HL-60 (cell line): ENCODE measurements around the gene NRCAM.

ENCODE experiments used
- DNase-seq, 2 experiments: peaks; one replicate each; pipeline ENCODE4 v3.0.0-alpha.2; 2010 to 2020; ENCODE audit warnings: low read depth in 1 of 2, low spot score in 1 of 2
- H3K27ac ChIP-seq: fragments of 250-450 bp; sonication (Bioruptor Pico); replicated peaks from 2 replicates; pipeline ENCODE4 v1.5.1; 2020; ENCODE audit warnings: mild to moderate bottlenecking, moderate library complexity
- H3K27me3 ChIP-seq: fragments of 250-450 bp; sonication (Bioruptor Pico); 2 replicates; pipeline ENCODE4 v1.5.1; 2021; ENCODE audit warnings: mild to moderate bottlenecking, moderate library complexity; ENCODE audit not compliant: insufficient read depth, poor library complexity, severe bottlenecking
- H3K4me3 ChIP-seq: replicated peaks from 2 replicates; pipeline ENCODE4 v1.5.1; 2011; ENCODE audit warnings: mild to moderate bottlenecking, control low read depth, low read length; ENCODE audit not compliant: insufficient read depth
- GABPA ChIP-seq: IDR thresholded peaks from 2 replicates; pipeline ENCODE4 v1.6.1; 2012; ENCODE audit warnings: low read depth
- POLR2AphosphoS5 ChIP-seq: IDR thresholded peaks from 2 replicates; pipeline ENCODE4 v1.6.1; 2012; ENCODE audit warnings: low read depth
- REST ChIP-seq: IDR thresholded peaks from 2 replicates; pipeline ENCODE4 v1.6.1; 2012; ENCODE audit warnings: low read depth; ENCODE audit not compliant: insufficient replicate concordance
- SPI1 ChIP-seq: IDR thresholded peaks from 2 replicates; pipeline ENCODE4 v1.6.1; 2012; ENCODE audit warnings: low read depth, mild to moderate bottlenecking, borderline replicate concordance
- TF ChIP-seq, protein P1 (sequence below): IDR thresholded peaks from one replicate; pipeline ENCODE4 v1.5.1; 2011; ENCODE audit warnings: low read length, control low read depth, inconsistent platforms; ENCODE audit not compliant: insufficient read depth

NRCAM gene

GRCh38 chr7:108454317-108454673 lies 1.9 kb downstream of the NRCAM start:
- TF ChIP-seq REST (no peak), SPI1 (no peak), POLR2AphosphoS5 (no peak), GABPA (no peak)
- TF ChIP-seq, protein P1, sequence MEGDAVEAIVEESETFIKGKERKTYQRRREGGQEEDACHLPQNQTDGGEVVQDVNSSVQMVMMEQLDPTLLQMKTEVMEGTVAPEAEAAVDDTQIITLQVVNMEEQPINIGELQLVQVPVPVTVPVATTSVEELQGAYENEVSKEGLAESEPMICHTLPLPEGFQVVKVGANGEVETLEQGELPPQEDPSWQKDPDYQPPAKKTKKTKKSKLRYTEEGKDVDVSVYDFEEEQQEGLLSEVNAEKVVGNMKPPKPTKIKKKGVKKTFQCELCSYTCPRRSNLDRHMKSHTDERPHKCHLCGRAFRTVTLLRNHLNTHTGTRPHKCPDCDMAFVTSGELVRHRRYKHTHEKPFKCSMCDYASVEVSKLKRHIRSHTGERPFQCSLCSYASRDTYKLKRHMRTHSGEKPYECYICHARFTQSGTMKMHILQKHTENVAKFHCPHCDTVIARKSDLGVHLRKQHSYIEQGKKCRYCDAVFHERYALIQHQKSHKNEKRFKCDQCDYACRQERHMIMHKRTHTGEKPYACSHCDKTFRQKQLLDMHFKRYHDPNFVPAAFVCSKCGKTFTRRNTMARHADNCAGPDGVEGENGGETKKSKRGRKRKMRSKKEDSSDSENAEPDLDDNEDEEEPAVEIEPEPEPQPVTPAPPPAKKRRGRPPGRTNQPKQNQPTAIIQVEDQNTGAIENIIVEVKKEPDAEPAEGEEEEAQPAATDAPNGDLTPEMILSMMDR: no peak
- no peak overlapping the region for H3K4me3 ChIP-seq
- peaks cover 49% of the 10 kb centered on the region for H3K27me3 ChIP-seq
- no peak for DNase-seq
- H3K27ac ChIP-seq: no peak overlapping the region

DNA sequence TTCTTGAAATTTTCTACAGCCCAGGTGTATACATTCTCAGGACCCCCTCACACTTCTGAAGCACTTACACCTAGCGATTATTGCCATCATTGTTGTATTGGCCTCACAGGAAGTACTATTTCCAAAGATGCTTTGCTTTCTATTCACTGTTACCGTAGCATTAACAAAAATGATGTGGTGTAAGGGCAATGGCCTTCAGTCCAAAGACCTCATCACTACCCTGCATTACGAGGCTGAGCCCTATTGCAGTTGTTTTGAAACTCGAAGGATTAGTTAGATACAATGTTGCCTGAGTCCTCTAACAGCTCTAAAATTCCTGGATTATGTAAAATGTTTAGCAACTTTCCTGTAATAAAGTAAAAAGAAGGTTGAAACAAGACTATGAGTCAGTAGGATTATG lies 2.9 kb downstream of the NRCAM start:
- Histone ChIP-seq H3K27me3 (peaks cover 47% of the 10 kb centered on the region), H3K4me3 (no peak overlapping the region), H3K27ac (no peak overlapping the region)
- TF ChIP-seq SPI1 (no peak), REST (no peak), POLR2AphosphoS5 (no peak), GABPA (no peak)
- TF ChIP-seq, protein P1: no peak
- no peak for DNase-seq

- Histone ChIP-seq H3K4me3 (no peak overlapping the region), H3K27me3 (peaks cover 41% of the 10 kb centered on the region), H3K27ac (no peak overlapping the region)
- TF ChIP-seq POLR2AphosphoS5 (no peak), REST (no peak), SPI1 (no peak), GABPA (no peak)
- TF ChIP-seq, protein P1: peak; percentile 47
- no peak for DNase-seq
Measured at GRCh38 chr7:108452707-108453106, 3.5 kb downstream of the NRCAM start.
